Endothelial cell of umbilical vein (primary cell): ENCODE measurements around the gene FOXE1. TPM values are rescaled to one million over a fixed set of nuclear protein-coding genes. Genes with fewer than 3 reads are reported as not detected.

Source experiments
- BruUV-seq: library from RNA; stranded (reverse); fragments of 400-500 nt; replicated peaks from 2 replicates; lab custom pipeline; 2021; lab: Mats Ljungman, UMichigan
- CTCF ChIA-PET: fragments of 300-600, 350-600 bp; sonication (Branson Sonifier 250); formaldehyde crosslinking; loops from one replicate; lab custom pipeline; 2021; ENCODE audit warnings: antibody characterized with exemption, inconsistent platforms; lab: Charles Lee
- POLR2A ChIA-PET: fragments of 300-600, 350-600 bp; sonication (Branson Sonifier 250); formaldehyde crosslinking; loops from one replicate; lab custom pipeline; 2021; ENCODE audit warnings: antibody characterized with exemption, inconsistent platforms; lab: Charles Lee
- DNase-seq: peaks from one replicate; pipeline ENCODE4 v3.0.0-alpha.2; 2011; ENCODE audit warnings: low read depth, low spot score
- FAIRE-seq: peaks from 2 replicates; lab custom pipeline; 2011; peaks lifted over from hg19 to GRCh38; lab: Jason Lieb, UNC
- H2AFZ ChIP-seq: 2 replicates; pipeline ENCODE4 v1.6.0; 2012; ENCODE audit warnings: low read depth, low read length, control low read depth, inconsistent platforms
- H3K27ac ChIP-seq: 2 replicates; pipeline ENCODE4 v1.5.1; 2011; ENCODE audit warnings: low read depth, mild to moderate bottlenecking, control low read depth, low read length, moderate library complexity; ENCODE audit not compliant: insufficient read depth
- H3K27me3 ChIP-seq, 2 experiments: 2 replicates each; pipeline versions ENCODE4 v1.6.0 to v1.6.1; 2011; ENCODE audit warnings: low read length in 2 of 2, mixed read lengths in 1 of 2; ENCODE audit not compliant: control insufficient read depth in 2 of 2, insufficient read depth in 2 of 2
- H3K36me3 ChIP-seq, 2 experiments: 2 replicates in 1 of 2; 3 replicates in 1 of 2; pipeline ENCODE4 v1.5.1; 2011; ENCODE audit warnings: low read length in 2 of 2, mild to moderate bottlenecking in 1 of 2, moderate library complexity in 1 of 2; ENCODE audit not compliant: control insufficient read depth in 2 of 2, insufficient read depth in 2 of 2; ENCODE audit errors: extremely low read depth in 1 of 2
- H3K4me1 ChIP-seq: 3 replicates; pipeline ENCODE4 v1.5.1; 2011; ENCODE audit warnings: mild to moderate bottlenecking, low read length; ENCODE audit not compliant: control insufficient read depth, insufficient read depth; ENCODE audit errors: extremely low read depth
- H3K4me2 ChIP-seq: 2 replicates; pipeline ENCODE4 v1.6.1; 2011; ENCODE audit warnings: low read length, control low read depth, mixed read lengths; ENCODE audit not compliant: insufficient read depth
- H3K4me3 ChIP-seq, 3 experiments: fragments of 200-600 bp in 1 of 3; sonication (generic), shearing (Covaris generic) in 1 of 3; replicated peaks in 1 of 3; 2 replicates each; pipeline ENCODE4 v1.5.1; 2011 to 2016; ENCODE audit warnings: control low read depth in 3 of 3, low read length in 3 of 3, mild to moderate bottlenecking in 2 of 3, inconsistent platforms in 1 of 3, low read depth in 1 of 3, moderate library complexity in 1 of 3; ENCODE audit not compliant: insufficient read depth in 1 of 3
- H3K79me2 ChIP-seq: 2 replicates; pipeline ENCODE4 v1.6.0; 2012; ENCODE audit warnings: low read length, inconsistent platforms; ENCODE audit not compliant: control insufficient read depth, insufficient read depth
- H3K9ac ChIP-seq: replicated peaks from 2 replicates; pipeline ENCODE3; 2011; ENCODE audit warnings: low read length, control low read depth; ENCODE audit not compliant: insufficient read depth; ENCODE audit errors: extremely low read depth
- H3K9me1 ChIP-seq: replicated peaks from 3 replicates; pipeline ENCODE4 v1.6.0; 2011; ENCODE audit warnings: mild to moderate bottlenecking, low read length; ENCODE audit not compliant: control insufficient read depth, insufficient read depth; ENCODE audit errors: extremely low read depth
- H3K9me3 ChIP-seq: replicated peaks from 2 replicates; pipeline ENCODE4 v1.5.1; 2012; ENCODE audit warnings: low read length, inconsistent platforms; ENCODE audit not compliant: control insufficient read depth, insufficient read depth
- H4K20me1 ChIP-seq: replicated peaks from 2 replicates; pipeline ENCODE3; 2011; ENCODE audit warnings: mild to moderate bottlenecking, low read length; ENCODE audit not compliant: control insufficient read depth, insufficient read depth; ENCODE audit errors: extremely low read depth
- FOS ChIP-seq: IDR thresholded peaks from 2 replicates; pipeline ENCODE4 v1.6.1; 2011; ENCODE audit warnings: mild to moderate bottlenecking, low read length, moderate library complexity, borderline replicate concordance; ENCODE audit not compliant: insufficient read depth
- POLR2A ChIP-seq: IDR thresholded peaks from 2 replicates; pipeline ENCODE4 v1.6.1; 2012; ENCODE audit warnings: low read depth, mild to moderate bottlenecking, control low read depth, low read length
- dilution Hi-C: fragments of 300-500 bp; cut with MboI; formaldehyde crosslinking; loops from one replicate; pipeline ENCODE4 v1.15.0; 2019; ENCODE audit warnings: low sequenced_read_pairs; ENCODE audit not compliant: extremely low pct_ligation_motif_present
- intact Hi-C: fragments of 100-400 bp; cut with micrococcal nuclease; formaldehyde crosslinking; loops from one replicate; pipeline ENCODE4 v1.10.0; 2022
- polyA plus RNA-seq, 4 experiments: library from polyadenylated mRNA; depleted of rRNA in 3 of 4; stranded (reverse) in 3 of 4; unstranded in 1 of 4; fragments of >200 nt; gene quantifications; 2 replicates each; pipeline versions ENCODE4 v1.2.1 to v1.2.3, GENCODE V29; 2011 to 2012; ENCODE audit warnings: missing spikeins in 1 of 4
- total RNA-seq: library from RNA; stranded (reverse); gene quantifications from 2 replicates; pipeline ENCODE4 v1.2.3, GENCODE V29; 2021
- TF ChIP-seq, protein P1 (sequence below), 2 donors: IDR thresholded peaks; 1 replicate in 1 of 2; 2 replicates in 1 of 2; pipeline ENCODE4 v1.5.1; 2011; ENCODE audit warnings: low read length in 2 of 2, mild to moderate bottlenecking in 2 of 2, moderate library complexity in 2 of 2, control low read depth in 1 of 2, inconsistent platforms in 1 of 2, low read depth in 1 of 2; ENCODE audit not compliant: insufficient read depth in 1 of 2; ENCODE audit errors: extremely low read depth in 1 of 2
- TF ChIP-seq, protein P2 (sequence below): IDR thresholded peaks from 2 replicates; pipeline ENCODE4 v1.6.1; 2011; ENCODE audit not compliant: insufficient read depth, insufficient read length

Gene FOXE1
- total and polyA plus RNA-seq, 2 donors (not counting 3 experiments of a cell fraction or from before 2014, with no cell fraction given): not detected

DNA sequence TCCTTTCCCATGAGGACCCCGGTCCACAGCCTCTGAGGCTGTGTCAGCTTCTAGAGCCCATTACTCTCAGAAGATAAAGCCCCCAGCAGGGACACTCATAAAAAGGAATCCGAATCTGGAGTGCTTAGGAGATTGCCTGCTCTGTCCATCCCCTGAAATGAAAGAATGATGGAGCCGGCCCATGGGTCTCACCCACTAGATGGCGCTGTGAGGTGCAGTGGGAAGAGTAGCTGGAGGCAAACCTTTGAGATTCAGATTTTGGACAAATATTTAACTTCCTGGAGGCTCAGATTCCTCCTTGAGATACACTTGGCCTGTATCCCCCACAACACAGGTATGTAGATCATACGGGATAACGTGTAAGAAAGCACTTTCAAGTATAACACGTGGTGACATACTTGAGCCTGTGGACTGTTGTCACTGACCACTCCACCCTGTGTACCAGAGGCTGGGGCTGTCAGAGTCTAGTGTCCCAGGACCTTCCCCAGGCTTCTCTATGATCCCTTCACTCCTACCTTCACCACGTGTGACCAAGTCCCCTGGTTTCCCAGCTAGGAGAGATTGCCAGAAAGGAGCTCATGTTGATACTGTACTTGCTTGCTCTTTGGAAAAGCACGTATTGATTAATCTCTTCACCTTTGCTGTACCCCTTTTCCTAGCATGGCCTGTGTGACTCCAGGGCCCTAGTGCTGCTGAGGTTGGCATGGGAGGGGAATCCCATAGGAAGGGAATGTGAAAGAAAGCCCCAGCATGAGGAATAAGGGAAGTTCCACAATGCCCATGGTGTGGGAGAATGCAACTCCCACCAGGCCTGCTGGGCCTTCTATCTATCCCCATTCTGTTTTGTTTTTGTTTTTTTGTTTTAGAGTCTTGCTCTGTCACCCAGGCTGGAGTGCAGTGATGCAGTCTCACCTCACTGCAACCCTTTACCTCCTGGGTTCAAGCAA, 37.2 kb downstream of the FOXE1 start:
- Histone ChIP-seq H3K4me2 (no peak overlapping the region), H4K20me1 (no peaks in the 10 kb centered on the region), H3K36me3 (no peaks in the 10 kb centered on the region), H3K9me1 (no peaks in the 10 kb centered on the region), H3K9ac (no peak overlapping the region), H3K27ac (no peak overlapping the region), H3K4me1 (no peaks in the 10 kb centered on the region), H2AFZ (no peak overlapping the region), H3K79me2 (no peaks in the 10 kb centered on the region), H3K4me3 (no peak overlapping the region), H3K27me3 (peaks cover 8 to 9% of the 10 kb centered on the region in 2 experiments), H3K9me3 (no peaks in the 10 kb centered on the region)
- ChIA-PET CTCF (interaction anchor here (0.6 to 7.1 kb wide), 43 partner anchors 10 to 918 kb away, joined by 3 to 128 read pairs (median 4); partner anchors contain the start of genes NANS, TRMO and TSTD2), POLR2A (no interaction called here)
- dilution Hi-C loops (no loop called here), intact Hi-C loops (loop anchor here (2.0 kb wide), 1 partner anchor 179 kb away; no protein-coding TSS in a partner anchor)
- TF ChIP-seq, protein P1, sequence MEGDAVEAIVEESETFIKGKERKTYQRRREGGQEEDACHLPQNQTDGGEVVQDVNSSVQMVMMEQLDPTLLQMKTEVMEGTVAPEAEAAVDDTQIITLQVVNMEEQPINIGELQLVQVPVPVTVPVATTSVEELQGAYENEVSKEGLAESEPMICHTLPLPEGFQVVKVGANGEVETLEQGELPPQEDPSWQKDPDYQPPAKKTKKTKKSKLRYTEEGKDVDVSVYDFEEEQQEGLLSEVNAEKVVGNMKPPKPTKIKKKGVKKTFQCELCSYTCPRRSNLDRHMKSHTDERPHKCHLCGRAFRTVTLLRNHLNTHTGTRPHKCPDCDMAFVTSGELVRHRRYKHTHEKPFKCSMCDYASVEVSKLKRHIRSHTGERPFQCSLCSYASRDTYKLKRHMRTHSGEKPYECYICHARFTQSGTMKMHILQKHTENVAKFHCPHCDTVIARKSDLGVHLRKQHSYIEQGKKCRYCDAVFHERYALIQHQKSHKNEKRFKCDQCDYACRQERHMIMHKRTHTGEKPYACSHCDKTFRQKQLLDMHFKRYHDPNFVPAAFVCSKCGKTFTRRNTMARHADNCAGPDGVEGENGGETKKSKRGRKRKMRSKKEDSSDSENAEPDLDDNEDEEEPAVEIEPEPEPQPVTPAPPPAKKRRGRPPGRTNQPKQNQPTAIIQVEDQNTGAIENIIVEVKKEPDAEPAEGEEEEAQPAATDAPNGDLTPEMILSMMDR (IDR thresholded peaks at IDR 0.05; ENCODE audit: extremely low read depth in 1 of 2, insufficient read depth in 1 of 2, low read depth in 1 of 2, low read length in 2 of 2): peak; percentile 73 to 92
- no peak for TF ChIP-seq FOS
- BruUV-seq: no TSS peak
- FAIRE-seq: peak; percentile 82
- DNase-seq: peak; percentile 22

DNA sequence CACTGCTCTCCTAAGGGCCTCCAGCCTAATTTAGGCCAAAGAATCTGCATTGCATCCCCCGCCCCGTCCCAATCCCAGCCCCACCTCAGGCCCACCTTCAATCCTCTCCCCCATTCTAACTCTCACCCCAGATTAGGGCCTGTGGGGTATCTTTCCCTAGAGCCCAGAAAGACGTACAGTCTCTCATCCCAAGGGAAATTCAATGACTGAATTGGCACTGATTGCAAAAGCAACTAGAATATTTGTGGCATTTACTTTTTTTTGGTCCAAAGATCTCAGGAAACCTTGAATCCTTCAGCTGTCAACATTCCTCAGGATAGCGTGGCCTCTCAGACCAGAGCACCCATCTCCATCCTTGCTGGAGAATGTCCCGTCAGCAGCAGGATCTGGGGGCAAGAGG, 38.7 kb downstream of the FOXE1 start:
- CTCF ChIA-PET: interaction anchor here (0.9 to 7.1 kb wide), 5 partner anchors 9 to 44 kb away, joined by 3 to 128 read pairs (median 24); no protein-coding TSS in a partner anchor
- Histone ChIP-seq H3K27me3 (peaks cover 8 to 9% of the 10 kb centered on the region in 2 experiments), H3K4me3 (no peak overlapping the region), H3K4me1 (no peaks in the 10 kb centered on the region), H3K4me2 (no peak overlapping the region), H3K9me1 (no peaks in the 10 kb centered on the region), H3K27ac (no peak overlapping the region), H2AFZ (no peak overlapping the region), H3K79me2 (no peaks in the 10 kb centered on the region), H3K9me3 (no peaks in the 10 kb centered on the region), H3K36me3 (no peaks in the 10 kb centered on the region), H4K20me1 (no peaks in the 10 kb centered on the region), H3K9ac (no peak overlapping the region)
- dilution Hi-C loops: no loop called here
- no TSS peak for BruUV-seq
- FAIRE-seq: no peak
- POLR2A ChIA-PET: no interaction called here
- DNase-seq: no peak
- TF ChIP-seq POLR2A (no peak), FOS (no peak)
- TF ChIP-seq, protein P2, sequence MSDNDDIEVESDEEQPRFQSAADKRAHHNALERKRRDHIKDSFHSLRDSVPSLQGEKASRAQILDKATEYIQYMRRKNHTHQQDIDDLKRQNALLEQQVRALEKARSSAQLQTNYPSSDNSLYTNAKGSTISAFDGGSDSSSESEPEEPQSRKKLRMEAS: no peak
- intact Hi-C loops: loop anchor here (2.0 kb wide), 1 partner anchor 181 kb away; no protein-coding TSS in a partner anchor
